ENCODE results near the gene PPP1R2. TPM values are rescaled to one million over a fixed set of nuclear protein-coding genes. Genes with fewer than 3 reads are reported as not detected.

PPP1R2 gene
- total and polyA plus RNA-seq, 9 of the 15 experiments (the other 6 are each of a cell fraction or from before 2014, with no cell fraction given), result 9.4 to 115 (median 40.3) TPM

GRCh38 chr3:195467641-195468390 lies 75.3 kb downstream of the PPP1R2 start:
- ChIA-PET POLR2A (no interaction called here), CTCF (ENCODE audit: low intra/inter-chr PET ratio) (no interaction called here)
- no peaks in the 10 kb centered on the region for H3K79me2 ChIP-seq (ENCODE audit: control insufficient read depth, insufficient read depth, low read length)
- no TSS peak for BruUV-seq (replicated peaks)
- H3K27ac ChIP-seq (ENCODE audit: extremely low read depth, low read depth, low read length), result no peak overlapping the region
- no peaks in the 10 kb centered on the region for H3K27me3 ChIP-seq (ENCODE audit: control insufficient read depth in 2 of 2, insufficient read depth in 2 of 2, low read length in 2 of 2)
- no peaks in the 10 kb centered on the region for H3K36me3 ChIP-seq (ENCODE audit: control insufficient read depth, insufficient read depth, low read length)
- ATAC-seq, result no peak
- no peak for FAIRE-seq
- no peaks in the 10 kb centered on the region for H3K4me1 ChIP-seq (replicated peaks in 1 of 2; ENCODE audit: control insufficient read depth in 2 of 2, insufficient read depth in 2 of 2, low read length in 2 of 2)
- in situ Hi-C loops (cut with MboI) (no loop called here), intact Hi-C loops (cut with micrococcal nuclease) (no loop called here)
- DNase-seq (ENCODE audit: extremely low read depth in 1 of 4, low spot score in 3 of 4), result no peak
- peaks cover 11% of the 10 kb centered on the region for H3K9me3 ChIP-seq (replicated peaks; ENCODE audit: control insufficient read depth, insufficient read depth, low read depth, low read length)
- no peak for TF ChIP-seq NKRF (IDR thresholded peaks at IDR 0.05; ENCODE audit: borderline replicate concordance)
- TF ChIP-seq HIVEP1 (CRISPR knock-in tag; IDR thresholded peaks at IDR 0.05), result no peak
- TF ChIP-seq MYNN (IDR thresholded peaks at IDR 0.05), result no peak
- TF ChIP-seq MYNN (CRISPR knock-in tag; IDR thresholded peaks at IDR 0.05), result no peak
- no peak for TF ChIP-seq ETV1 (tag; conservative IDR thresholded peaks at IDR 0.05; ENCODE audit: low read depth)
- no peak for TF ChIP-seq CEBPZ (IDR thresholded peaks at IDR 0.05; ENCODE audit: borderline replicate concordance, low read depth, low read length)
- TF ChIP-seq TCFL5 (CRISPR knock-in tag; conservative IDR thresholded peaks at IDR 0.05), result no peak
- TF ChIP-seq YY1 (IDR thresholded peaks at IDR 0.05; ENCODE audit: borderline replicate concordance in 1 of 3, control insufficient read depth in 1 of 3, extremely low read depth in 1 of 3, insufficient read depth in 3 of 3, insufficient read length in 1 of 3, insufficient replicate concordance in 2 of 3, low read depth in 1 of 3, low read length in 2 of 3), result no peak
- TF ChIP-seq HDAC2 (IDR thresholded peaks at IDR 0.05), result no peak
- no peak for TF ChIP-seq ZBTB11 (CRISPR knock-in tag; IDR thresholded peaks at IDR 0.05)
- no peak for TF ChIP-seq SPI1 (IDR thresholded peaks at IDR 0.05; ENCODE audit: borderline replicate concordance, low read depth, low read length)
- H3K4me3 ChIP-seq, result no peak overlapping the region
- no peaks in the 10 kb centered on the region for H4K20me1 ChIP-seq (replicated peaks; ENCODE audit: control insufficient read depth, insufficient read depth, low read length)
- H2AFZ ChIP-seq (ENCODE audit: low read depth, low read length), result no peak overlapping the region
- H3K4me2 ChIP-seq (ENCODE audit: insufficient read depth, low read length), result no peak overlapping the region
- 60% methylated on average over 2 of the region's 5 CpGs for WGBS (ENCODE audit: insufficient coverage, low coverage, missing lambda C conversion rate)
- H3K9me1 ChIP-seq (ENCODE audit: control insufficient read depth, insufficient read depth, low read length), result no peaks in the 10 kb centered on the region
- no peak overlapping the region for H3K9ac ChIP-seq (ENCODE audit: insufficient read depth in 1 of 2, low read depth in 2 of 2, low read length in 2 of 2)

Measured in K562 (cell line).